ENCODE measurements around the gene POU3F3.

The POU3F3 gene

DNA sequence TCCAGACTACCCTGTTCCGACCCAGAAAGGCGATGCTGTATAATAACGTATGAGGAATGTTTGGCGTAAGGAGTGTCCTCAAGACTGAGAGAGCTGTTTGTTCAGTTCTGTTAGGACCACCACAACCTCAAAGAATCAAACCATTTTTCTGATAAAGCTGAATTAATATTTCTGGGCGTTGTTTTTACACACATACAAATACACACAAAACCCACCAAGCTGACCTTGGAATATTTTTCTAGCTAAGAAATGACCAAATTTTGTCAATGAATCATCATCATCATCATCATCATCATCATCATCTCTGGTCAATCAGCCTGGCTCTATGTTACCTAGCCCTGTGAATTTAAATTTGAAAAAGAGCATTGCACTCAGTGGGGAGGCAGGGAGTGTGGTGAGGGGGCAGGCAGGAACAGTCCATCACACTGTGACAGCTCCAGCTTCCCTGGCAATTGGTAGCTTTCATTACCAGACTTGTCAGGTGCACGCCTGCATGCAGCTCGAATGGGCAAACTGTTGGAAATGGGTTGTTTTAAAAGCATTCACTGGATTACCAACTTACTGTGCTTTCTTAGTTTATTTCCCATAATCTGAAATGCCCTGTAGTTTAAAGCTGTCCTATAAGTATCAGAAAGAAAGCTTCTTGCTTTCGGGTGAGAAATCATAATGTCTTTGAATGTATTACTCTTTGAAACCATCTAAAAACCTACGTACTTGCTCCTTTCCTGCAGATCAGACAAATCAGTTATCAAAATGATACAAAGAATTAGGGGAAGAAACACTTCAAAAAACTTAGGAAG lies 6.9 kb upstream of the POU3F3 start:
- DNase-seq (ENCODE audit: low read depth in 2 of 2), result no peak

- DNase-seq (ENCODE audit: low read depth in 2 of 2), result no peak
Observed at GRCh38 chr2:104847586-104848160, 6.2 kb upstream of the POU3F3 start.

DNA sequence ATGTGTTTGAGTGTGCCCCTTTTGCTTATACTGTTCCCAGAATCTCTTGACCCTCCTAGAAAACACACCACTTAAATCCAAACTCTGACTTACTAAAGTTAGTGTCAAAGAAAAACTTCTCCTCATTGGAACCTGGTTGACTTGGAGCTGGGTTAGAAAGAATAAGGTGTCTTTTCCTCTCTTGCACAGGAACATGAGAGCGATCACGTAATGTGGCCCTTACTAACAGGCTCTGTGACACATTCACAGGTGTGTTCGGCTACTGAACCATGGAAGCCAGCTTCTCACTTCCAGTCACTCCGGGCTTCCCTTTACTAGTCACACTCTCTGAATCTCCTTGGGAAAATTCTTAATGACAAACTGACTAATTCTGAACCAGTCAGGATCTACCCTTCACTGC lies 5.4 kb upstream of the POU3F3 start:
- DNase-seq (ENCODE audit: low read depth in 2 of 2), result no peak

GRCh38 chr2:104849101-104849500 lies 4.8 kb upstream of the POU3F3 start:
- no peak for DNase-seq (ENCODE audit: low read depth in 2 of 2)

DNA sequence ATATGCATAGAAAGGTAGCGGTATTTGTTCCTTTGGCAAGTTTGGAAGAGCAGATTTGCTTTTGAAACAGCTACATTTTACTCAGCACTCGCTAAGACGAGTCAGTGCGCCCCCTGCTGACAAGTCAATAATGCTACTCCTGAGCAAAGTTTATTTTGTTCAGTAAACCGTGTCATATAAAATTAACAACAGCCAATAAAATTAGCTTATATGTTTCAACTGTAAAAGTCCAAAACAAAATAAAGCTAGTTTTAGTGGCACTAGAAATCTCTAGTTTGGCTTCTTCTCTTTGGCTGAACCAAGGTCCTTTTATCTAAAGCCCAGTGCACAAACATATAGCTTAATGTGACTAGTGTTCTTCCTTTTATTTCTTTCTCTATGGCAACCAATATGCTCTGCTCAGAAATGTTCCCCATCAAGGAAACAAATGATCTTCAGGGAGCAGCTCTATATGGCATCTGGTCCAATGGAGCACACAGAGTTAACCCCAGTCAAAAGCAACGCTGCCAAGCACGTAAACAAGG lies 4.2 kb upstream of the POU3F3 start:
- peak; percentile 31 to 67 for DNase-seq (ENCODE audit: low read depth in 2 of 2)

DNA sequence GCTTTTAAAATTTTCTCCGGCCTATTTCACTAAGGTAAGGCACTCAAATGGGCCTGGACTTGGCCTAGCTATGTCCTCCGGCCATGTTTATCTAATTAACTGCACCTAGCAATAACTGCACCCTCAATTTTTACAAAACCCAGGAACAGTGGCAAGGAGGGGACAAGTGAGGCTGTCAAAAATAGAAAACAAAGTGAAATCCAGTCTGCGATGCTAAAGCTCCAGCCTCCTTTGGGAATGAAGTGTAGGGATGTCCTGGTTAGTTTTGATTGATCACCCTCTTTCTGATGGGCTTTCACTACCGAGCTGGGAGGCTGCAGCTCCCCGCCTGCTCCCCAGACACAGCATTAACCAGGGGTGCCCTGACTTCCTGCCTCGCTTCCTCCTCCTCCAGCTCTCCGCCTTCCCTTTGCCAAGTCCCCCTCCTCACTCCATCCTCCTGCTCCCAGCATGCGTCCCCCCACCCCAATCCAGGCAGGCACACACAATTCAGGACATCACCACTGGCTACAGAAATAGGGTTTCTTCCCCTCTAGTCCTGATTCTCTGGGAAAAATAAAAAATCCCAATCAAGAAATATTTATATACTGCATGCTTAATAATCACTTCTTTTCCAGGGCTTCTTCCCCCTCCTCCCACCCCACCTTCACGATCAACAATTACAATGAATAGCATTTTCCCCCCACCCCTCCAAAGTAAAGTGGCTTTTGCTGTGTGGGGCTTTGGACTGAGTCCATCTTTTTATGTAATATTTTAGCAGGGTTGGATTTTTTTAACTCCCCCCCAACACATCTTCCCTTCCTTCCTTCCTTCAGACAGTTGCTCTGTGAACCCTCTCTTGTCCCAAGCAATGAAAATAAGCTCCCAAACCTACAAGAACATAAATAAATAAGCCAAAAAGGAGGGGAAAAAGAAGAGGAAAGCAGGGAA lies 3.3 kb upstream of the POU3F3 start:
- DNase-seq (ENCODE audit: low read depth in 2 of 2), result no peak

DNA sequence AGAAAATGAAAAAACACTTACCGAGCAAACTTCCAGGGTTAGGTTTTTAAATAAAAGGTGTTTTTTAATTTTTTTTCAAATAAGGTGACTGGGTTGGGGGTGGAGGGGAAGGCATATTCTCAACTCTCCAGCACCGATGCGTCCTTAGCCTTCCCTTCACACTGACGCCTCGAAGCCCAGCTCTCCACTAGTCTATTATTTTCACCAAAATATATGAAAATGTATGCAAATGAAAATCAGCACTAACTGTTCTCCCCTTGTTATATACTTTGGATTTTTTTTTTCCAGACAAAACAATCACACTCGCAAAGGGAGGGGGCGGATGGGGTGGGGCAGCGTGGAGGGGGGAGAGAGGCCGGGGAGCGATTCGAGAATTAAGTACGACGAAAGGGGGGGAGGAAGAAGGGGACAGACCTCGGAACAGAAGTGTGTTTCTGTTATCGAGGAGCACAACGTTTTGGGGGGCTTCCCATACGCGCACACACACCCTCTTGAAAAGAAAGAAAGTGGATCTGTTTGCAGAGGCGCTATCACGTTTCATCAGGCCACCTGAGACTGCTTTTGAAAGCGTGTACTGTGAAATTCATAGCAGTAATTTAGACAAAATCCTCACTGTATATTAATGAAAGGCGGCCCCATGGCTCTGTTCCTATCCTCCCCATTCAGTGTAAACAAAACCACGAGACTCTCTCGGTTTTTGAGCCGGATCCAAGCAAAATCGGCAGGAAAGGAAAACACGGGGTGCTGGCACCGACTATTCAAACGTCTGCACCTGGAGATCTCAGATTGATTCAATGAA lies 2.4 kb upstream of the POU3F3 start:
- no peak for DNase-seq (ENCODE audit: low read depth in 2 of 2)

GRCh38 chr2:104852090-104852666 lies 1.7 kb upstream of the POU3F3 start:
- no peak for DNase-seq (ENCODE audit: low read depth in 2 of 2)

DNA sequence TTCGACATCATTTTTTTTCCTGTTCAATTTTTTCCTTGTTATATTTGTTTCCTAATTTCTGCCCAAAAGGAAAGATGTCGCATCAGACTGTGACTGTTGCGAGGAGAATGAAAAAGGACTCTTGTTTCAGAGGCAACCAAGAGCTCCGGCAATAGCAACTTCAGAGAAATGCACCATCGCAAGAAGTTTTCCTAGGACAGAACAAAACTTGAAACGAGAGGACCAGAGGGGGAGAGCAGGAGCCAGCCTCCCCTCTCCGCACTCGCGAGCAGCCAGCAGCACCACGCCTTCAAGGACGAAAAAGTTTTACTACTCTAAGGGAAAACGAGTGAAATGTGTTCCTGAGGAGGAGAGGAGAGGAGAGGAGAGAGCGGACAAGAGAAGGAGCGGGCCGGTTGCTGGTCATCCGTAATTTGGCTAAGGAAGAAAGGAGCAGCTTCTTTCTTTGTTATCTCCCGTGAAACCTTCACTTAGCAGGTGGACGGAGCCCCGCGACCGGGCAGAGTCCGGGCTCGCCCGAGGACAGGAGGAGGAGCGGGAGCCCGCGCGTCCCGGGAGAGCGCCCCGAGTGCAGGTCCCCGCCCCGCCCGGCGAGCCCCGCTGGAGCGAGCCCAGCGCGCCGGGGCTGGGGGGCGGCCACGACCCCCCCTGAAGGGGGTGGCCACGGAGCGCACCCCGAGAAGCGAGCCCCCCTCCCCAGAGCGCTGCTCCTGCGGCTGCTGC lies 744 bp downstream of the POU3F3 start:
- DNase-seq (ENCODE audit: low read depth in 2 of 2), result no peak

GRCh38 chr2:104855221-104856085 lies 1.5 kb downstream of the POU3F3 start:
- DNase-seq (ENCODE audit: low read depth in 2 of 2), result no peak

DNA sequence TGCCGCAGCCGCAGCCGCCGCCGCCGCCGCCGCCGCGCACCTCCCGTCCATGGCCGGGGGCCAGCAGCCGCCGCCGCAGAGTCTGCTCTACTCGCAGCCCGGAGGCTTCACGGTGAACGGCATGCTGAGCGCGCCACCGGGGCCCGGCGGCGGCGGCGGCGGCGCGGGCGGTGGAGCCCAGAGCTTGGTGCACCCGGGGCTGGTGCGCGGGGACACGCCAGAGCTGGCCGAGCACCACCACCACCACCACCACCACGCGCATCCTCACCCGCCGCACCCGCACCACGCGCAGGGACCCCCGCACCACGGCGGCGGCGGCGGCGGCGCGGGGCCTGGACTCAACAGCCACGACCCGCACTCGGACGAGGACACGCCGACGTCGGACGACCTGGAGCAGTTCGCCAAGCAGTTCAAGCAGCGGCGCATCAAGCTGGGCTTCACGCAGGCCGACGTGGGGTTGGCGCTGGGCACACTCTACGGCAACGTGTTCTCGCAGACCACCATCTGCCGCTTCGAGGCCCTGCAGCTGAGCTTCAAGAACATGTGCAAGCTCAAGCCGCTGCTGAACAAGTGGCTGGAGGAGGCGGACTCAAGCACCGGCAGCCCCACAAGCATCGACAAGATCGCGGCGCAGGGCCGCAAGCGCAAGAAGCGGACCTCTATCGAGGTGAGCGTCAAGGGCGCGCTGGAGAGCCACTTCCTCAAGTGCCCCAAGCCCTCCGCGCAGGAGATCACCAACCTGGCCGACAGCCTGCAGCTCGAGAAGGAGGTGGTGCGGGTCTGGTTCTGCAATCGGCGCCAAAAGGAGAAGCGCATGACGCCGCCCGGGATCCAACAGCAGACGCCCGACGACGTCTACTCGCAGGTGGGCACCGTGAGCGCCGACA lies 2.4 kb downstream of the POU3F3 start:
- DNase-seq (ENCODE audit: low read depth in 2 of 2), result no peak

DNA sequence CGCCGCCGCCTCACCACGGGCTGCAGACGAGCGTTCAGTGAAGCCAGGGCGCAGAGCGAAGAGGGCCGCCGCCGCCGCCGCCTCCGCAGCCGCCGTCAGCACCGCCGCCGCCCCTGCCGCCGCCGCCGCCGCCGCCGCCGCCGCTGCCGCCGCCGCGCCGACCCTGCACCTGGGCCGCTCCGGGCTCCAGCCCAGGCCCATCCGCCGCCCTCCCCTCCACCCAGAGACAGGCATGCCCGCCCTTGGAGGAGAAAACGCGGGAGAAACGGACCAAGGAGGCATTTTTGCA lies 3.0 kb downstream of the POU3F3 start:
- DNase-seq (ENCODE audit: low read depth in 2 of 2), result no peak

DNA sequence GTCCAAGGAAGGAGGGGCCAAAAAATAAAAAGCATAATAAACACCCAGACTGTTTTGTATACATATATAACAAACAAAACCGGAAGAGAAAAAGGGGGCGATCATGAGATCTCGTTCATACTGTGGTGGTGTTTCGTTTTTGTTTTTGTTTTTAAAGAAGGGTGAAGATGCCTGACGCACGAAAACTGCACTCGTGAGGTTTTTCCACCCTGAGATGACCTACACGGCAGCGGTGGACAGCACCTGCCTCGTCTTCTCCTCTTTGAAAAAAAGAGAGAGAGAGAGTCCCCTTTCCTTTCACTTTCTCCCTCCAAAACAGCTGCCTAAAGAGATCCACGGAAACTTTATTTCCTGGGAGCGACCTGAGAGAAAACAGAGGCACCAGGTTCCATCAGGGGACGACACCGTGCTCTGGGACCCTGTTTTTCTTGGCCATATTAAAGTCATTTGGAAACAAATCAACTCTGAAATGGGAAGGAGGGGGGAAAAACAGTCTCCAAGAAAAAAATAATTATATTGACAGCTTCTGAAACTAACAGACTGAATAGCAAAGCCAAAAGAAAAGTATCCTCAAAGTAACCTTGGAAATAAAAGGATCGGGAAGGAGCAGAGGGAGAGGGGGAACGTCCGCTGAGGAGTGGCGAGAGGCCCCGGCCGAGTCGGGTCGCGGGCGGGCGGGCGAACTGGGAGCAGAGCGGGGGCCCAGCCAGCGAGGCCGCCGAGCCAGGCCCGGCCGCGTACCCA lies 3.5 kb downstream of the POU3F3 start:
- DNase-seq (ENCODE audit: low read depth in 2 of 2), result no peak

- no peak for DNase-seq (ENCODE audit: low read depth in 2 of 2)
Observed at GRCh38 chr2:104858006-104858978, 4.4 kb downstream of the POU3F3 start.

DNA sequence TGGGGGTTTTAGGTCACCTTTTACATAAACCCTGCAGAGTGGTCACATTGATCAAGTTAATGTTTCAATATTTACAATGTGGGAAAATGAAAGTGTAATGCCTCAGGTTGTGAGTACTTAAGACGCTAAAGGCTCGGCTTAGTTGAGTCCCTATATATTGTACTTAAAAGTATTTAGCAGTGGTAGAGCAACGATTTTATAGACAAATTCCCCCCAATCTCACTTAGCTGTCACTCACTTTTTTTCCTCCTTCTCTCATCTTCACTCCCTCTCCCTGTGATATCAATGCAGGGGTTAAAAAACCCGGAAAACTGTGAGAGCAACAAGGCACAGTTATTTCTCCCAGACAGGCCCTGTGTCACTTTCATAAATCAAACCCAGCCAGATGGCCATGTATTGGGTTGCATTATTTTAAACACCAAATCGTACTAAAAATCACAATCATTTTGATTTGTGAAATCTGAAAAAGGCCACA lies 5.4 kb downstream of the POU3F3 start:
- no peak for DNase-seq (ENCODE audit: low read depth in 2 of 2)

DNA sequence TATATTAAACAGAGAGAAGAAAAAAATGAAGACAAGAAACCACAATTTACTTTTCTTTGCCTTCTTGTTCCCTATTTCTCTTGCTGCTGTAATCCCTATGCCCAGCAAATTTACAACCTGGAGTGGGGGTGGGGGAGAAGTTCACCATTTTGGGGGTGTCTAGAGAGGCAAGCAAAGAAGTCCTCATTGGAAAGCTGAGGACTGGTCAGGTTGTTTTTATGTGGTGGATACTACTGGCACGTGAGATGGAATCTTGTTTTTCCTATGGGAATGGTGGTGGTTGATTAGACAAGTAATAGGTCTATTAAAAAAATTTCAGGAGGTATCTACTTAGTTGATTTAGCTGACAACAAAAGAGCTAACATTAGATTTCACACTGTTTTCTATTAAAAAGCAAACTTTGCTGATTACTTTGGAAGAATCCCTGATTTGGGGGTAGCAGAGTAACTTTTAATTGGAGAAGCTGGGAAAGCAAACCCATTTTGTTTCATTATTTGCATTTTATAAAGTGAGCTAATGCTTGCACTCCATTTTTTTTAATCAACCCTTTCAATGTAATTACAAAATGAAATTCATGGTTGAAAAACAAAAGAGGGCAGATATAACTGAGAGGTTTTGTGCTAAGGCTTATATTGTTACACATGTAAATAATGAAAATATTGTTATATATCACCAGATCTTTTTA lies 6.0 kb downstream of the POU3F3 start:
- no peak for DNase-seq (ENCODE audit: low read depth in 2 of 2)
